RWPE2 (cell line): ENCODE data around the gene ASF1B.
A peak's percentile ranks its signal among the peaks of the same experiment; 100 is the strongest.

Experiments
- ATAC-seq: fragments of 200-7000 bp; cut with Tn5 transposase; 3 replicates; pipeline ENCODE4 v1.9.1; 2021; ENCODE audit warnings: low read depth
- DNase-seq: peaks from one replicate; pipeline ENCODE4 v3.0.0-alpha.2; 2020; ENCODE audit warnings: low spot score
- H3K27ac ChIP-seq: fragments of 450-650 bp; 2 replicates; pipeline ENCODE4 v1.5.1; 2017; ENCODE audit warnings: mild to moderate bottlenecking; ENCODE audit not compliant: poor library complexity, severe bottlenecking
- H3K27me3 ChIP-seq: fragments of 250-450 bp; sonication (Bioruptor Pico); 2 replicates; pipeline ENCODE4 v1.5.1; 2021; ENCODE audit warnings: mild to moderate bottlenecking, moderate library complexity; ENCODE audit not compliant: insufficient read depth, poor library complexity, severe bottlenecking
- H3K36me3 ChIP-seq: fragments of 250-450 bp; sonication (Bioruptor Pico); 2 replicates; pipeline ENCODE4 v1.5.1; 2020; ENCODE audit warnings: low read depth, mild to moderate bottlenecking, moderate library complexity
- H3K4me1 ChIP-seq: fragments of 250-450 bp; sonication (Bioruptor Pico); 2 replicates; pipeline ENCODE4 v1.5.1; 2021; ENCODE audit warnings: mild to moderate bottlenecking, moderate library complexity; ENCODE audit not compliant: insufficient read depth, poor library complexity, severe bottlenecking
- H3K4me3 ChIP-seq: fragments of 250-450 bp; sonication (Bioruptor Pico); 2 replicates; pipeline ENCODE4 v1.5.1; 2021; ENCODE audit warnings: mild to moderate bottlenecking, moderate library complexity; ENCODE audit not compliant: severe bottlenecking
- H3K9me3 ChIP-seq: fragments of 250-450 bp; sonication (Bioruptor Pico); 2 replicates; pipeline ENCODE4 v1.5.1; 2021; ENCODE audit warnings: mild to moderate bottlenecking, moderate library complexity; ENCODE audit not compliant: severe bottlenecking
- TF ChIP-seq, protein P1 (sequence below): fragments of 450-650 bp; IDR thresholded peaks from one replicate; pipeline ENCODE4 v1.5.1; 2017; ENCODE audit warnings: mild to moderate bottlenecking, moderate library complexity; ENCODE audit not compliant: poor library complexity, severe bottlenecking

The ASF1B gene

DNA sequence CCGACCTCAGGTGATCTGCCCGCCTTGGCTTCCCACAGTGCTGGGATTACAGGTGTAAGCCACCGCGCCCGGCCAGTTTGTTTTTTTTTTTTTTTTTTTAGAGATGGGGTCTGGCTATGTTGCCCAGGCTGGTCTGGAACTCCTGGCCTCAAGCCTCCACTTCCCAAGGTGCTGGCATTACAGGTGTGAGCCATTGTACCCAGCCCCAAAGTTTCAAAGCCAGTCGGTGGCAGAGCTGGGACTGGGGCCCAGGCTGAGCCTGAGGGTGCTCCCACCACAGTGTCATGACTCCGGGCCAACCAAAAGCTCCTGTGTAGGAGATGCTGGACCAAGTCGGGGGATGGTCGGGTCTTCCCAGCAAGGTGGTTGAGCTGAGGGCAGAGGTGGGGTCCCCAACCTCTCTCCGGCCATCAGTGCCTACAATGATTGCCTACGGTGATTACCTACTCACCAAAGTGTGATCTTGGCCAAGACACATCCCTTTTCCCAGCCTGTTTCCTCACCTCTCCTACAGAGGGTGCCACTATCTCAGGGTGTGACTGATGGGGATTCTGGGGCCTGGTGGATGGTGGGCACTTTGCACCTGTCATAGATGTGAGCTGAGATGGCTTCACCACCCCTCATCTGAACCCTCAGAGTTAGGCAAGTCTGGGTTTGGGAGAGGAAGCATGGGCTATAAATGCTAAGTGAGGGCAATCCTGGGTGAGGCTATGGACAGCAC is 40.0 kb downstream of the ASF1B start:
- ATAC-seq = no peak; the same call in 2 of the 3 replicates
- H3K36me3 ChIP-seq = peaks cover 17% of the 10 kb centered on the region
- H3K4me1 ChIP-seq = no peaks in the 10 kb centered on the region
- TF ChIP-seq, protein P1, sequence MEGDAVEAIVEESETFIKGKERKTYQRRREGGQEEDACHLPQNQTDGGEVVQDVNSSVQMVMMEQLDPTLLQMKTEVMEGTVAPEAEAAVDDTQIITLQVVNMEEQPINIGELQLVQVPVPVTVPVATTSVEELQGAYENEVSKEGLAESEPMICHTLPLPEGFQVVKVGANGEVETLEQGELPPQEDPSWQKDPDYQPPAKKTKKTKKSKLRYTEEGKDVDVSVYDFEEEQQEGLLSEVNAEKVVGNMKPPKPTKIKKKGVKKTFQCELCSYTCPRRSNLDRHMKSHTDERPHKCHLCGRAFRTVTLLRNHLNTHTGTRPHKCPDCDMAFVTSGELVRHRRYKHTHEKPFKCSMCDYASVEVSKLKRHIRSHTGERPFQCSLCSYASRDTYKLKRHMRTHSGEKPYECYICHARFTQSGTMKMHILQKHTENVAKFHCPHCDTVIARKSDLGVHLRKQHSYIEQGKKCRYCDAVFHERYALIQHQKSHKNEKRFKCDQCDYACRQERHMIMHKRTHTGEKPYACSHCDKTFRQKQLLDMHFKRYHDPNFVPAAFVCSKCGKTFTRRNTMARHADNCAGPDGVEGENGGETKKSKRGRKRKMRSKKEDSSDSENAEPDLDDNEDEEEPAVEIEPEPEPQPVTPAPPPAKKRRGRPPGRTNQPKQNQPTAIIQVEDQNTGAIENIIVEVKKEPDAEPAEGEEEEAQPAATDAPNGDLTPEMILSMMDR = peak; percentile 15
- no peak overlapping the region for H3K27ac ChIP-seq
- H3K27me3 ChIP-seq = no peaks in the 10 kb centered on the region
- DNase-seq = no peak
- no peaks in the 10 kb centered on the region for H3K9me3 ChIP-seq
- no peak overlapping the region for H3K4me3 ChIP-seq

DNA sequence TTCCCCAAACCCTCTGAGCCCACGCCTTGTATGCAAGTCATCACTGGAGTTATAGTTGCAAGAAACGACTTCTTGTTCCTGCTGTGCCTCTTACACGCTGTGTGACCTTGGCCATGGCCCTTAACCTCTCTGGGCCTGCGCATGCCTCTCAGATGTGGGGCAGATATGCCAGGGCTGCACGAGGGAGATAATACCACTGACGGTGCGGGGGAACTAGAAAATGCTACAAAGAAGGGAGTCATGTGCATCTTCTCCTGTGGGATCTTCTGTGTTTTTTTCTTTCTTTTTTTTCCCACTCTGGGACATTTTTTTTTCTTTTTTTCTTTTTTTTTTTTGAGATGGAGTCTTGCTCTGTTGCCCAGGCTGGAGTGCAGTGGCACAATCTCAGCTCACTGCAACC is 41.5 kb downstream of the ASF1B start:
- ATAC-seq (no peak), DNase-seq (no peak)
- TF ChIP-seq, protein P1 = no peak
- no peak overlapping the region for H3K27ac ChIP-seq
- peaks cover 6% of the 10 kb centered on the region; the same call in 1 of the 2 replicates for H3K36me3 ChIP-seq
- no peaks in the 10 kb centered on the region for H3K9me3 ChIP-seq
- no peaks in the 10 kb centered on the region for H3K4me1 ChIP-seq
- no peaks in the 10 kb centered on the region for H3K27me3 ChIP-seq
- H3K4me3 ChIP-seq = no peak overlapping the region

DNA sequence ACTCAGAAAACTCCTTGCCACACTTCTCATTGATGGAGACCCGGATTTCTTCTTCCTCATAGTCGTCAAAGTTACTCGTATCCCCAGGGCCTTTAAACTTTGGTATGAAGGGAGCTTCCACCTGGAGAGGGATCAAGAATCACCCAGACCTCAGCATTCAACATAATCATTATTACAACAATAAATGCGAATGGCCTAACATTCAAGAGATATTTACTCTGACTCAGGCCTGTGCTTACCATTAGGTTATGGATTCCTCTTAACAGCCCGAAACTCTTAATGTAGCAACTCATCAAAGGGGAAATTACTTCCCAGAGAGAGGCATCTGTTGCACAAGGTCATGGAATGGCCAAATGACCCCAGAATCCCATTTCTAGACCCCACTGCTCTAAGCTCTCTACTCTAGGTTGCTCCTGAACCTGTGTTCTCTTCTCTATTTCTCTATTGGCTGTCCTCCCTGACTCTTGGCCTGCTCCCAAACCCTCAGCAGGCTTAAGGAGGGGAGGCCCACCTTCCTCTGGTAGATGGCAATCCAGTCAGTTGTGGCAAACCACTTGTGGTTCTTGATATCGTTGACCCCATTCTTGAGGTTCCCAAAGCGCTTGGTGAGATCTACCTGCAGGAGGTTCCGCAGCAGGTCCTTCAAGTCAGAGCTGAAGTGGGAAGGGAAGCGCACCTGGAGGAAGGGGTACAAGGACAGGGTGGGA is 43.1 kb downstream of the ASF1B start:
- no peak for DNase-seq
- no peaks in the 10 kb centered on the region for H3K27me3 ChIP-seq
- TF ChIP-seq, protein P1 = no peak
- H3K9me3 ChIP-seq = no peaks in the 10 kb centered on the region
- H3K4me3 ChIP-seq = no peak overlapping the region
- no peak for ATAC-seq
- H3K36me3 ChIP-seq = peaks cover 16% of the 10 kb centered on the region
- no peak overlapping the region for H3K27ac ChIP-seq
- H3K4me1 ChIP-seq = no peaks in the 10 kb centered on the region

DNA sequence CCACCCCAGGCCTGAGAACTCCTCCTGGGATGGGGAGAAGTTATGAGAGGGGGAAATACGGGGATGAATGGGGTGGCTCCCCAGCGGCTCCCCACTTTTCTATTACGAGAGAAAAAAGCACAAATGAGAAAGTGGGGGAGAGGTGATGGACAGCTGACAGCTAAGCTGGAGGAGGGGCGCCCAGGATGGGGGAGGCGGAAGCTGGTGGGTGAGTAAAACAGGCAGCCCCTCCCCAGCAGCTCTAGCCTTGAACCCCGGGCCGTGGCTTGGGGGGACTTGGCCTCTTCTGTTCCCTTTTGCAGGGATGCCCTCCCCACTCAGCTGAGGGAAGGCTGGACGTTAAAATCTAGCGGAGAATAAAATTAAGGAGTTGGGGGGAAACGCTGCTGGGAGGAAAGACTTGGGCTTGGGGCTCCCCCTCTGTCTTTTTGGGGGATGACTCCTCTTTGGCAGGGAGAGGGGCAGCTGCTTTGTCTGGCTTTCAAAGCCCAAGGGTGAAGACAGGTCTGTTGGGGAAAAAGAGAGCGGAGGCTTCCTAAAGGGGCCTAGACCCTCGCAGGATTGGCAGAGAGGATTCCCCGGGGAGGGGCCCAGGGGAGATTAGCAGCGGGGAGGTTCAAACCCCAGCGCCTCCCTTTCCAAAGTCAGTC is 44.5 kb downstream of the ASF1B start:
- Histone ChIP-seq H3K27ac (peak overlapping the region; percentile 67), H3K4me1 (no peaks in the 10 kb centered on the region), H3K4me3 (peak overlapping the region; percentile 70), H3K27me3 (no peaks in the 10 kb centered on the region), H3K9me3 (no peaks in the 10 kb centered on the region), H3K36me3 (peaks cover 26% of the 10 kb centered on the region)
- TF ChIP-seq, protein P1 = no peak
- ATAC-seq (no peak), DNase-seq (no peak)
